Measurements from ENCODE around the gene LKAAEAR1.

DNA sequence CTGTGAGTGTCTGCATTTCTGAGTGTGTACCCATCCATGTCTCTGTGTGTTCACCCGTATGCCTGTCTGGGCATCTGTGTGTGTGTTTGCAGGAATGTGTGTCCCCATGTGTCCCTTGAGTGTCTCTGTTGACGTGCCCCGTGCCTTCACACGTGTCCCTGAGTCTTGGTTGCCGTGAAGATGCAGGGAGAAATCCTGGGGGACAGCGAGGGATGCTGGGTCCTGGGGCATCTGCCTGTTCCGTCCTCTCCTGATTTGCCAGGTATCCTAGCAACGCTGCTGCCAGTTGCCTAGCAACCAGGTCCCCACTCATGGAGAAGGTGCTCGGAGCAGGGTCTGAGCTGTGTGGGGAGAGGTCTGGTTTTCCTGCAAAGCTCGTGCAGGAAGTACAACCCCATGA is 6.0 kb upstream of the LKAAEAR1 start:
- TF ChIP-seq, protein P1, sequence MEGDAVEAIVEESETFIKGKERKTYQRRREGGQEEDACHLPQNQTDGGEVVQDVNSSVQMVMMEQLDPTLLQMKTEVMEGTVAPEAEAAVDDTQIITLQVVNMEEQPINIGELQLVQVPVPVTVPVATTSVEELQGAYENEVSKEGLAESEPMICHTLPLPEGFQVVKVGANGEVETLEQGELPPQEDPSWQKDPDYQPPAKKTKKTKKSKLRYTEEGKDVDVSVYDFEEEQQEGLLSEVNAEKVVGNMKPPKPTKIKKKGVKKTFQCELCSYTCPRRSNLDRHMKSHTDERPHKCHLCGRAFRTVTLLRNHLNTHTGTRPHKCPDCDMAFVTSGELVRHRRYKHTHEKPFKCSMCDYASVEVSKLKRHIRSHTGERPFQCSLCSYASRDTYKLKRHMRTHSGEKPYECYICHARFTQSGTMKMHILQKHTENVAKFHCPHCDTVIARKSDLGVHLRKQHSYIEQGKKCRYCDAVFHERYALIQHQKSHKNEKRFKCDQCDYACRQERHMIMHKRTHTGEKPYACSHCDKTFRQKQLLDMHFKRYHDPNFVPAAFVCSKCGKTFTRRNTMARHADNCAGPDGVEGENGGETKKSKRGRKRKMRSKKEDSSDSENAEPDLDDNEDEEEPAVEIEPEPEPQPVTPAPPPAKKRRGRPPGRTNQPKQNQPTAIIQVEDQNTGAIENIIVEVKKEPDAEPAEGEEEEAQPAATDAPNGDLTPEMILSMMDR (IDR thresholded peaks at IDR 0.05; ENCODE audit: low read depth, low read length), result no peak
- TF ChIP-seq EZH2phosphoT487 (IDR thresholded peaks at IDR 0.05; ENCODE audit: low read depth), result no peak

Data from OCI-LY3 (cell line).